Liver (tissue), 9 donors: Measurements from ENCODE around the gene ACTR3C. TPM values are rescaled to one million over a fixed set of nuclear protein-coding genes. Genes with fewer than 3 reads are reported as not detected.
A peak's percentile ranks its signal among the peaks of the same experiment; 100 is the strongest.

Source experiments
- DNase-seq: peaks from one replicate; pipeline ENCODE4 v3.0.0-alpha.2; 2017; ENCODE audit warnings: low spot score
- H3K27ac ChIP-seq, 2 donors: one replicate each; pipeline ENCODE4 v1.7.0; 2013; ENCODE audit warnings: inconsistent platforms in 2 of 2, low read length in 2 of 2, control low read depth in 1 of 2, low read depth in 1 of 2, mild to moderate bottlenecking in 1 of 2
- H3K27me3 ChIP-seq, 4 donors: one replicate each; pipeline versions ENCODE4 v1.6.1 to v1.7.0; 2013; ENCODE audit warnings: low read length in 3 of 4, inconsistent platforms in 1 of 4, mild to moderate bottlenecking in 1 of 4, moderate library complexity in 1 of 4; ENCODE audit not compliant: control insufficient read depth in 4 of 4, insufficient read depth in 4 of 4
- H3K36me3 ChIP-seq, 4 donors: one replicate each; pipeline versions ENCODE4 v1.6.1 to v1.7.0; 2013; ENCODE audit warnings: low read length in 3 of 4, mild to moderate bottlenecking in 3 of 4, low read depth in 1 of 4, moderate library complexity in 1 of 4; ENCODE audit not compliant: control insufficient read depth in 4 of 4, insufficient read depth in 3 of 4
- H3K4me1 ChIP-seq, 4 donors: one replicate each; pipeline versions ENCODE4 v1.6.1 to v1.7.0; 2013; ENCODE audit warnings: low read length in 3 of 4, mild to moderate bottlenecking in 3 of 4, moderate library complexity in 1 of 4; ENCODE audit not compliant: control insufficient read depth in 4 of 4, insufficient read depth in 4 of 4
- H3K4me3 ChIP-seq, 3 donors: one replicate each; pipeline versions ENCODE4 v1.6.1 to v1.7.0; 2013; ENCODE audit warnings: low read length in 3 of 3, control low read depth in 1 of 3, low read depth in 1 of 3, mild to moderate bottlenecking in 1 of 3
- H3K9ac ChIP-seq, 2 donors: one replicate each; pipeline ENCODE4 v1.7.0; 2013; ENCODE audit warnings: low read length in 2 of 2, mild to moderate bottlenecking in 2 of 2, moderate library complexity in 2 of 2, control low read depth in 1 of 2, low read depth in 1 of 2
- H3K9me3 ChIP-seq, 4 donors: one replicate each; pipeline versions ENCODE4 v1.6.1 to v1.7.0; 2013; ENCODE audit warnings: low read length in 3 of 4; ENCODE audit not compliant: control insufficient read depth in 4 of 4
- CTCF ChIP-seq: fragments of 150-350 bp; IDR thresholded peaks from 2 replicates; pipeline ENCODE4 v1.5.1; 2017; ENCODE audit warnings: improper control_type of control experiment, low read depth, low read length; ENCODE audit not compliant: missing input control
- EGR1 ChIP-seq, 2 donors: IDR thresholded peaks; 2 replicates each; pipeline ENCODE4 v1.6.1; 2016 to 2018; ENCODE audit warnings: antibody characterized with exemption in 2 of 2, low read depth in 2 of 2
- FOXA1 ChIP-seq: IDR thresholded peaks from 2 replicates; pipeline ENCODE4 v1.6.1; 2016; ENCODE audit warnings: antibody characterized with exemption
- FOXA2 ChIP-seq: IDR thresholded peaks from 2 replicates; pipeline ENCODE4 v1.6.1; 2016; ENCODE audit warnings: antibody characterized with exemption
- GABPA ChIP-seq, 2 donors: IDR thresholded peaks in 1 of 2; conservative IDR thresholded peaks in 1 of 2; 2 replicates each; pipeline ENCODE4 v1.6.1; 2016; ENCODE audit warnings: antibody characterized with exemption in 2 of 2, mild to moderate bottlenecking in 1 of 2, moderate library complexity in 1 of 2
- HNF4A ChIP-seq, 2 donors: conservative IDR thresholded peaks; 2 replicates each; pipeline ENCODE4 v1.6.1; 2016; ENCODE audit warnings: antibody characterized with exemption in 2 of 2, mild to moderate bottlenecking in 2 of 2
- HNF4G ChIP-seq: IDR thresholded peaks from 2 replicates; pipeline ENCODE4 v1.6.1; 2016; ENCODE audit warnings: antibody characterized with exemption
- JUND ChIP-seq, 2 donors: IDR thresholded peaks; 2 replicates each; pipeline ENCODE4 v1.6.1; 2016; ENCODE audit warnings: antibody characterized with exemption in 2 of 2
- NR2F2 ChIP-seq: IDR thresholded peaks from 2 replicates; pipeline ENCODE4 v1.6.1; 2016; ENCODE audit warnings: antibody characterized with exemption
- RAD21 ChIP-seq, 2 donors: IDR thresholded peaks; 2 replicates each; pipeline ENCODE4 v1.6.1; 2016; ENCODE audit warnings: antibody characterized with exemption in 2 of 2, mild to moderate bottlenecking in 2 of 2
- RXRA ChIP-seq, 2 donors: IDR thresholded peaks; 2 replicates each; pipeline ENCODE4 v1.6.1; 2017 to 2018; ENCODE audit warnings: antibody characterized with exemption in 2 of 2, mild to moderate bottlenecking in 1 of 2
- SP1 ChIP-seq: IDR thresholded peaks from 2 replicates; pipeline ENCODE4 v1.6.1; 2018; ENCODE audit warnings: antibody characterized with exemption, mild to moderate bottlenecking
- TAF1 ChIP-seq: conservative IDR thresholded peaks from 2 replicates; pipeline ENCODE4 v1.6.1; 2016; ENCODE audit warnings: antibody characterized with exemption, mild to moderate bottlenecking
- YY1 ChIP-seq: IDR thresholded peaks from 2 replicates; pipeline ENCODE4 v1.6.1; 2016; ENCODE audit warnings: antibody characterized with exemption, mild to moderate bottlenecking
- WGBS: extraction: QIAGEN DNeasy Blood & Tissue Kit; methylation state at CpG from one replicate; pipeline ENCODE4 v1.1.7; 2013; 5-methylcytosine and 5-hydroxymethylcytosine counted together
- polyA plus RNA-seq, 2 donors: library from polyadenylated mRNA; stranded (reverse) in 1 of 2; unstranded in 1 of 2; fragments of 200-250 nt in 1 of 2; fragments of >200 nt in 1 of 2; fragmentation: Nextera tagmentation in 1 of 2; extraction: Ambion mirVana in 1 of 2; gene quantifications; one replicate each; pipeline versions ENCODE4 v1.2.1 to v1.2.3, GENCODE V29; 2013 to 2015
- total RNA-seq, 2 donors: library from RNA; depleted of rRNA; stranded (reverse); fragments of >200 nt; gene quantifications; one replicate each; pipeline ENCODE4 v1.2.3, GENCODE V29; 2014
- TF ChIP-seq, protein P1 (sequence below): IDR thresholded peaks from 2 replicates; pipeline ENCODE4 v1.6.1; 2016; ENCODE audit warnings: antibody characterized with exemption
- TF ChIP-seq, protein P2 (sequence below): IDR thresholded peaks from 2 replicates; pipeline ENCODE4 v1.6.1; 2016; ENCODE audit warnings: antibody characterized with exemption
- TF ChIP-seq, protein P3 (sequence below): IDR thresholded peaks from 2 replicates; pipeline ENCODE4 v1.6.1; 2016; ENCODE audit warnings: antibody characterized with exemption
- TF ChIP-seq, protein P4 (sequence below): IDR thresholded peaks from 2 replicates; pipeline ENCODE4 v1.6.1; 2016; ENCODE audit warnings: antibody characterized with exemption, mild to moderate bottlenecking
- donor health status: healthy.
- donor health status: healthy.
- donor health status: healthy.
- donor health status: healthy.
- donor health status: healthy.

Gene ACTR3C
- total and polyA plus RNA-seq, 4 donors: 3.0 to 61.7 (median 28.3) TPM

GRCh38 chr7:150336746-150337145 is 13.4 kb upstream of the ACTR3C start:
- Histone ChIP-seq H3K4me3 (no peak overlapping the region), H3K36me3 (peaks cover 0 to 7% (median 2%) of the 10 kb centered on the region in 4 donors), H3K4me1 (peaks cover 23 to 61% (median 56%) of the 10 kb centered on the region in 4 donors), H3K27me3 (no peaks in the 10 kb centered on the region), H3K9ac (no peak overlapping the region), H3K27ac (peak overlapping the region; percentile 77 to 80), H3K9me3 (no peaks in the 10 kb centered on the region)
- DNase-seq: no peak
- 78% methylated on average over 14 of the region's 14 CpGs for WGBS
- TF ChIP-seq RXRA (IDR thresholded peaks at IDR 0.05) (no peak), FOXA2 (no peak)

DNA sequence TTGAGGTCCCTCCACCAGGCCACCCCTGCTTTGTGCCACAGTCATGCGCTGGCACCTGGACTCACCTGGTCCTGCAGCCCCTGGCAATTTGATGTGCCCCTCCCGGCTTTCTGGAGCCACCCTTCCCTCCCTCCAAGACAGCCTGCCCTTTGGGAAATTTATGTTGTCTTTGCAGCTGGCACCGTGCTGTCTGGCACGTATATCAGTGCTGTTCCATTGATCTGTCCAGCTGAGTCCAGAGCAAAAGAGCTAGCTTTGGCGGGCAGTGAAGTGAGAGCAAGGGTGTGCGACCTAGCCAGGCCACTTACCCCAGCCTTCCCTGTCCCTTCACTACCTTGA is 12.4 kb upstream of the ACTR3C start:
- TF ChIP-seq CTCF (no peak), GABPA (IDR thresholded peaks at IDR 0.05 in 1 of 2, conservative IDR thresholded peaks at IDR 0.05 in 1 of 2) (no peak), TAF1 (no peak), YY1 (no peak), JUND (IDR thresholded peaks at IDR 0.05) (no peak), FOXA2 (no peak), HNF4G (no peak), NR2F2 (no peak), EGR1 (IDR thresholded peaks at IDR 0.05; ENCODE audit: low read depth in 2 of 2) (no peak), HNF4A (conservative IDR thresholded peaks at IDR 0.05) (peak; percentile 57 to 72), FOXA1 (no peak), RXRA (IDR thresholded peaks at IDR 0.05) (peak; percentile 30 to 78), RAD21 (IDR thresholded peaks at IDR 0.05) (peak; percentile 3 to 40), SP1 (peak; percentile 33)
- TF ChIP-seq, protein P1, sequence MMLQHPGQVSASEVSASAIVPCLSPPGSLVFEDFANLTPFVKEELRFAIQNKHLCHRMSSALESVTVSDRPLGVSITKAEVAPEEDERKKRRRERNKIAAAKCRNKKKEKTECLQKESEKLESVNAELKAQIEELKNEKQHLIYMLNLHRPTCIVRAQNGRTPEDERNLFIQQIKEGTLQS: no peak
- TF ChIP-seq, protein P2, sequence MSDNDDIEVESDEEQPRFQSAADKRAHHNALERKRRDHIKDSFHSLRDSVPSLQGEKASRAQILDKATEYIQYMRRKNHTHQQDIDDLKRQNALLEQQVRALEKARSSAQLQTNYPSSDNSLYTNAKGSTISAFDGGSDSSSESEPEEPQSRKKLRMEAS: peak; percentile 10
- TF ChIP-seq, protein P3, sequence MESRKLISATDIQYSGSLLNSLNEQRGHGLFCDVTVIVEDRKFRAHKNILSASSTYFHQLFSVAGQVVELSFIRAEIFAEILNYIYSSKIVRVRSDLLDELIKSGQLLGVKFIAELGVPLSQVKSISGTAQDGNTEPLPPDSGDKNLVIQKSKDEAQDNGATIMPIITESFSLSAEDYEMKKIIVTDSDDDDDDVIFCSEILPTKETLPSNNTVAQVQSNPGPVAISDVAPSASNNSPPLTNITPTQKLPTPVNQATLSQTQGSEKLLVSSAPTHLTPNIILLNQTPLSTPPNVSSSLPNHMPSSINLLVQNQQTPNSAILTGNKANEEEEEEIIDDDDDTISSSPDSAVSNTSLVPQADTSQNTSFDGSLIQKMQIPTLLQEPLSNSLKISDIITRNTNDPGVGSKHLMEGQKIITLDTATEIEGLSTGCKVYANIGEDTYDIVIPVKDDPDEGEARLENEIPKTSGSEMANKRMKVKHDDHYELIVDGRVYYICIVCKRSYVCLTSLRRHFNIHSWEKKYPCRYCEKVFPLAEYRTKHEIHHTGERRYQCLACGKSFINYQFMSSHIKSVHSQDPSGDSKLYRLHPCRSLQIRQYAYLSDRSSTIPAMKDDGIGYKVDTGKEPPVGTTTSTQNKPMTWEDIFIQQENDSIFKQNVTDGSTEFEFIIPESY: no peak
- TF ChIP-seq, protein P4, sequence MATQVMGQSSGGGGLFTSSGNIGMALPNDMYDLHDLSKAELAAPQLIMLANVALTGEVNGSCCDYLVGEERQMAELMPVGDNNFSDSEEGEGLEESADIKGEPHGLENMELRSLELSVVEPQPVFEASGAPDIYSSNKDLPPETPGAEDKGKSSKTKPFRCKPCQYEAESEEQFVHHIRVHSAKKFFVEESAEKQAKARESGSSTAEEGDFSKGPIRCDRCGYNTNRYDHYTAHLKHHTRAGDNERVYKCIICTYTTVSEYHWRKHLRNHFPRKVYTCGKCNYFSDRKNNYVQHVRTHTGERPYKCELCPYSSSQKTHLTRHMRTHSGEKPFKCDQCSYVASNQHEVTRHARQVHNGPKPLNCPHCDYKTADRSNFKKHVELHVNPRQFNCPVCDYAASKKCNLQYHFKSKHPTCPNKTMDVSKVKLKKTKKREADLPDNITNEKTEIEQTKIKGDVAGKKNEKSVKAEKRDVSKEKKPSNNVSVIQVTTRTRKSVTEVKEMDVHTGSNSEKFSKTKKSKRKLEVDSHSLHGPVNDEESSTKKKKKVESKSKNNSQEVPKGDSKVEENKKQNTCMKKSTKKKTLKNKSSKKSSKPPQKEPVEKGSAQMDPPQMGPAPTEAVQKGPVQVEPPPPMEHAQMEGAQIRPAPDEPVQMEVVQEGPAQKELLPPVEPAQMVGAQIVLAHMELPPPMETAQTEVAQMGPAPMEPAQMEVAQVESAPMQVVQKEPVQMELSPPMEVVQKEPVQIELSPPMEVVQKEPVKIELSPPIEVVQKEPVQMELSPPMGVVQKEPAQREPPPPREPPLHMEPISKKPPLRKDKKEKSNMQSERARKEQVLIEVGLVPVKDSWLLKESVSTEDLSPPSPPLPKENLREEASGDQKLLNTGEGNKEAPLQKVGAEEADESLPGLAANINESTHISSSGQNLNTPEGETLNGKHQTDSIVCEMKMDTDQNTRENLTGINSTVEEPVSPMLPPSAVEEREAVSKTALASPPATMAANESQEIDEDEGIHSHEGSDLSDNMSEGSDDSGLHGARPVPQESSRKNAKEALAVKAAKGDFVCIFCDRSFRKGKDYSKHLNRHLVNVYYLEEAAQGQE: no peak
- Histone ChIP-seq H3K36me3 (peaks cover 0 to 16% (median 7%) of the 10 kb centered on the region in 4 donors), H3K27ac (peak overlapping the region; percentile 77 to 80), H3K27me3 (no peaks in the 10 kb centered on the region), H3K9me3 (no peaks in the 10 kb centered on the region), H3K9ac (no peak overlapping the region), H3K4me1 (peaks cover 23 to 60% (median 55%) of the 10 kb centered on the region in 4 donors), H3K4me3 (no peak overlapping the region)
- DNase-seq: no peak
- 34% methylated on average over 6 of the region's 6 CpGs for WGBS
